ENCODE results near the gene CELF5. TPM values are rescaled to one million over a fixed set of nuclear protein-coding genes. Genes with fewer than 3 reads are reported as not detected.

Gene CELF5
- total RNA-seq, 1 donor from 2014 or later = not detected

DNA sequence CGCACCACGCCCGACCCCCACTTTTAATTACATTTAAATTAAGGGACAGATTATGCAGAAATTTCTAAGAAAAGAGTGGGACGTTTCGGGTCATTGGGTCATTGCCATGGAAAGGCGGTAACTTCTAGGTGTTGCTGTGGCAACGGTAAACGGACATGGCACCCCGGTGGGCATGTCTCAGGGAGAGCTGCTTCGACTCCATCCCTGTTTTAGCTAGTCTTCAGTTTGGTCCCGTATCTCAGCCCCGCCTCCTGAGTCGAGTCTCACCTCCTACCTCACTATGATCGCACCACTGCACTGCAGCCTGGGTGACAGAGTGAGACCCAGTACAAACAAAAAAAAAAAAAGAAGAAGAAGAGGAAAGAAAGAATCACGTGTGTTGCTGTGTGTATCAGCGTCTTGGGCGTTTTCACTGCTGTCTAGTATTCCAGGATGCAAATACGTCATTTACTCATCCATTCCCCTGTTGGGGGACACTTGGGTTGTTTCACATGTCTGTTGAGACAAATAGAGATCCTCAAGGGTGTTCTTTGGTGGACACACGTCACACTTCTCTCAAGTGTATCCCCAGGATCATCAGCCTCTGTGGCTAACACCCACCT is 41.7 kb downstream of the CELF5 start:
- H3K4me3 ChIP-seq = no peak overlapping the region
- TF ChIP-seq, protein P1, sequence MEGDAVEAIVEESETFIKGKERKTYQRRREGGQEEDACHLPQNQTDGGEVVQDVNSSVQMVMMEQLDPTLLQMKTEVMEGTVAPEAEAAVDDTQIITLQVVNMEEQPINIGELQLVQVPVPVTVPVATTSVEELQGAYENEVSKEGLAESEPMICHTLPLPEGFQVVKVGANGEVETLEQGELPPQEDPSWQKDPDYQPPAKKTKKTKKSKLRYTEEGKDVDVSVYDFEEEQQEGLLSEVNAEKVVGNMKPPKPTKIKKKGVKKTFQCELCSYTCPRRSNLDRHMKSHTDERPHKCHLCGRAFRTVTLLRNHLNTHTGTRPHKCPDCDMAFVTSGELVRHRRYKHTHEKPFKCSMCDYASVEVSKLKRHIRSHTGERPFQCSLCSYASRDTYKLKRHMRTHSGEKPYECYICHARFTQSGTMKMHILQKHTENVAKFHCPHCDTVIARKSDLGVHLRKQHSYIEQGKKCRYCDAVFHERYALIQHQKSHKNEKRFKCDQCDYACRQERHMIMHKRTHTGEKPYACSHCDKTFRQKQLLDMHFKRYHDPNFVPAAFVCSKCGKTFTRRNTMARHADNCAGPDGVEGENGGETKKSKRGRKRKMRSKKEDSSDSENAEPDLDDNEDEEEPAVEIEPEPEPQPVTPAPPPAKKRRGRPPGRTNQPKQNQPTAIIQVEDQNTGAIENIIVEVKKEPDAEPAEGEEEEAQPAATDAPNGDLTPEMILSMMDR (IDR thresholded peaks at IDR 0.05) = no peak
- intact Hi-C loops (cut with DNase I) = no loop called here

GRCh38 chr19:3266792-3267514 is 42.5 kb downstream of the CELF5 start:
- Histone ChIP-seq H3K27ac (no peak overlapping the region), H3K9me3 (no peaks in the 10 kb centered on the region), H3K4me1 (no peaks in the 10 kb centered on the region), H3K36me3 (no peaks in the 10 kb centered on the region), H3K4me3 (no peak overlapping the region), H3K27me3 (no peaks in the 10 kb centered on the region)
- TF ChIP-seq, protein P1 (IDR thresholded peaks at IDR 0.05) = no peak
- no peak for DNase-seq (ENCODE audit: low spot score in 2 of 2)
- intact Hi-C loops (cut with DNase I) = no loop called here

More for the DNA sequence above, 41.7 kb downstream of the CELF5 start:
- Histone ChIP-seq H3K27ac (no peak overlapping the region), H3K36me3 (no peaks in the 10 kb centered on the region), H3K9me3 (no peaks in the 10 kb centered on the region), H3K4me1 (no peaks in the 10 kb centered on the region), H3K27me3 (no peaks in the 10 kb centered on the region)
- no peak for DNase-seq (ENCODE audit: low spot score in 2 of 2)

- TF ChIP-seq, protein P1 (IDR thresholded peaks at IDR 0.05) = no peak
- Histone ChIP-seq H3K27me3 (no peaks in the 10 kb centered on the region), H3K36me3 (no peaks in the 10 kb centered on the region)
Observed at GRCh38 chr19:3268326-3268725, 43.9 kb downstream of the CELF5 start.

DNA sequence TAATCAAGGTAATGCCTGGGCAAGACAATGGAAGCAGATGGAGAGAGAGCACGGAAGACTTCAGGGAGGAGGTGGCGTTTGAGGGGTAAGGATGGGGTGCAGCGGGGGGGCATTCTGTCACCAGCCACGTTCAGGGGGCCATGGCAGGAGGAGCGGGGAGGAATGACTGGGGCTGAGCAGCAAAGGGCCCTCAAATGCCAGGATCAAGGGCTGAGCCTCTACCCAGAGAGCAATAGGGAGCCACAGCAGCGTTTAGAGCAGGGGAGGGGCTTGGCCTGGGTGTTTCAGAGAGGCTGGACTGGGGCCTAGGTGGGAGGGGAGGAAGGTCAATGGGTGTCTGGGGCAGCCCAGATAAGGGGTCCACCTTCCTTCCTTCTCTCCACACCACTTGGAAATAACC is 44.3 kb downstream of the CELF5 start:
- H3K9me3 ChIP-seq = peaks cover 5 to 9% of the 10 kb centered on the region in 2 donors
- intact Hi-C loops (cut with DNase I) = no loop called here
- no peak overlapping the region for H3K4me3 ChIP-seq
- no peaks in the 10 kb centered on the region for H3K27me3 ChIP-seq
- TF ChIP-seq, protein P1 (IDR thresholded peaks at IDR 0.05) = no peak
- no peaks in the 10 kb centered on the region for H3K4me1 ChIP-seq
- no peak for DNase-seq (ENCODE audit: low spot score in 2 of 2)
- no peaks in the 10 kb centered on the region for H3K36me3 ChIP-seq
- no peak overlapping the region for H3K27ac ChIP-seq

More at GRCh38 chr19:3268326-3268725, 43.9 kb downstream of the CELF5 start:
- Histone ChIP-seq H3K27ac (no peak overlapping the region), H3K9me3 (peaks cover 5 to 9% of the 10 kb centered on the region in 2 donors), H3K4me1 (no peaks in the 10 kb centered on the region), H3K4me3 (no peak overlapping the region)
- intact Hi-C loops (cut with DNase I) = no loop called here
- no peak for DNase-seq (ENCODE audit: low spot score in 2 of 2)

- no peak overlapping the region for H3K4me3 ChIP-seq
- H3K36me3 ChIP-seq = no peaks in the 10 kb centered on the region
- no peak for DNase-seq (ENCODE audit: low spot score in 2 of 2)
- peaks cover 11% of the 10 kb centered on the region for H3K27me3 ChIP-seq
- no peak overlapping the region for H3K27ac ChIP-seq
- no peaks in the 10 kb centered on the region for H3K4me1 ChIP-seq
- TF ChIP-seq, protein P1 (IDR thresholded peaks at IDR 0.05) = no peak
- intact Hi-C loops (cut with DNase I) = no loop called here
- peaks cover 5 to 9% of the 10 kb centered on the region in 2 donors for H3K9me3 ChIP-seq
Observed at GRCh38 chr19:3269916-3270671, 45.6 kb downstream of the CELF5 start.
